Loucy (cell line): ENCODE results near the gene CADM4.
"Not testable (repeated sequence)": the region's sequence is repeated elsewhere in the genome, so short reads cannot be mapped to it uniquely, and the experiment has no call there.

Experiments
- H2AFZ ChIP-seq: fragments of 200-600 bp; sonication (generic); 2 replicates; pipeline ENCODE4 v1.6.0; 2016; ENCODE audit warnings: antibody characterized with exemption, mild to moderate bottlenecking, low read length, moderate library complexity
- H3F3A ChIP-seq: fragments of 200-600 bp; 2 replicates; pipeline ENCODE4 v1.6.0; 2016; ENCODE audit warnings: antibody characterized with exemption, low read depth, mild to moderate bottlenecking
- H3K27me3 ChIP-seq: fragments of 200-600 bp; sonication (generic); 2 replicates; pipeline ENCODE4 v1.6.1; 2014; ENCODE audit warnings: low read length, mild to moderate bottlenecking; ENCODE audit not compliant: insufficient read depth, poor library complexity, severe bottlenecking
- H3K36me3 ChIP-seq: fragments of 200-600 bp; sonication (generic); 2 replicates; pipeline ENCODE4 v1.6.1; 2016; ENCODE audit warnings: low read length; ENCODE audit not compliant: insufficient read depth
- H3K4me1 ChIP-seq: fragments of 200-600 bp; sonication (generic); 2 replicates; pipeline ENCODE4 v1.5.1; 2014; ENCODE audit warnings: low read length, mild to moderate bottlenecking; ENCODE audit not compliant: insufficient read depth, poor library complexity, severe bottlenecking
- H3K4me2 ChIP-seq: fragments of 200-600 bp; sonication (generic); 2 replicates; pipeline ENCODE4 v1.6.0; 2014; ENCODE audit warnings: antibody characterized with exemption, low read length, low read depth, mild to moderate bottlenecking; ENCODE audit not compliant: poor library complexity, severe bottlenecking
- H3K4me3 ChIP-seq: fragments of 200-600 bp; sonication (generic); 2 replicates; pipeline ENCODE4 v1.5.1; 2014; ENCODE audit warnings: low read length, mild to moderate bottlenecking, mixed read lengths; ENCODE audit not compliant: poor library complexity, severe bottlenecking
- H3K79me2 ChIP-seq: fragments of 200-600 bp; sonication (generic); 2 replicates; pipeline ENCODE4 v1.6.1; 2014; ENCODE audit warnings: low read length; ENCODE audit not compliant: insufficient read depth
- H3K9ac ChIP-seq: fragments of 200-600 bp; sonication (generic); 2 replicates; pipeline ENCODE4 v1.6.0; 2014; ENCODE audit warnings: mild to moderate bottlenecking, low read depth, low read length, moderate library complexity; ENCODE audit not compliant: poor library complexity, severe bottlenecking
- H3K9me2 ChIP-seq: fragments of 200-600 bp; sonication (generic); replicated peaks from 2 replicates; pipeline ENCODE4 v1.6.1; 2016; ENCODE audit warnings: low read depth, low read length, mixed read lengths
- H3K9me3 ChIP-seq: fragments of 200-600 bp; sonication (generic); 2 replicates; pipeline ENCODE4 v1.6.1; 2014; ENCODE audit warnings: mild to moderate bottlenecking, antibody characterized with exemption, low read length, low read depth; ENCODE audit not compliant: insufficient read depth
- H4K20me1 ChIP-seq: fragments of 200-600 bp; sonication (generic); 2 replicates; pipeline ENCODE4 v1.6.0; 2014; ENCODE audit warnings: antibody characterized with exemption, low read length, mild to moderate bottlenecking; ENCODE audit not compliant: insufficient read depth, poor library complexity, severe bottlenecking
- EZH2phosphoT487 ChIP-seq: fragments of 200-600 bp; IDR thresholded peaks from 2 replicates; pipeline ENCODE4 v1.6.1; 2018; ENCODE audit warnings: antibody characterized with exemption, mild to moderate bottlenecking, moderate library complexity, borderline replicate concordance
- TF ChIP-seq, protein P1 (sequence below): fragments of 200-600 bp; sonication (generic); conservative IDR thresholded peaks from 2 replicates; pipeline ENCODE4 v1.5.1; 2014; ENCODE audit warnings: mild to moderate bottlenecking, antibody characterized with exemption, low read length

The CADM4 gene

DNA sequence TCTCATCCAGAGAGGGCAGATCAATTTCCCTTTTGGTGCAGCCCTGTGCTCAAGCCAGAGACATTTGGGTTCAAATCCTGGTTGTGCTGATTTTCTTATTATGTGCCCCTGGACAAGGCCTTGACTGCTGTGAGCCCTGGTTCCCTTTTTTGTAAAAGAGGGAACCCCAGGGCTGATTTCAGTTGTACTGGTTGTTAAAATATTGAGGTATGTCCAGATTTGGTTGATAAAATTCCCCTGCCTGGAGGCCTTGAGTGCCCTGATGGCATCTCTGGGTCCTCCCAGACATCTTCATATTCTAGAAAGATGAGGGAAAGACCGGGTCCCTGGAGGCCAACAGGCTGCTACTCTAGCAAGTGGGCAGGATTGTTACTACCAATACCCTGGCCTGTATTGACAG lies 44.7 kb upstream of the CADM4 start:
- Histone ChIP-seq H3K36me3 (no peaks in the 10 kb centered on the region), H3K9me2 (no peaks in the 10 kb centered on the region), H3K27me3 (no peaks in the 10 kb centered on the region), H3K79me2 (no peaks in the 10 kb centered on the region), H2AFZ (no peak overlapping the region), H3K9me3 (no peaks in the 10 kb centered on the region), H3K9ac (no peak overlapping the region), H3K4me2 (no peak overlapping the region), H3K4me3 (no peak overlapping the region), H3K4me1 (no peaks in the 10 kb centered on the region), H3F3A (no peaks in the 10 kb centered on the region), H4K20me1 (no peaks in the 10 kb centered on the region)
- TF ChIP-seq EZH2phosphoT487: no peak
- TF ChIP-seq, protein P1, sequence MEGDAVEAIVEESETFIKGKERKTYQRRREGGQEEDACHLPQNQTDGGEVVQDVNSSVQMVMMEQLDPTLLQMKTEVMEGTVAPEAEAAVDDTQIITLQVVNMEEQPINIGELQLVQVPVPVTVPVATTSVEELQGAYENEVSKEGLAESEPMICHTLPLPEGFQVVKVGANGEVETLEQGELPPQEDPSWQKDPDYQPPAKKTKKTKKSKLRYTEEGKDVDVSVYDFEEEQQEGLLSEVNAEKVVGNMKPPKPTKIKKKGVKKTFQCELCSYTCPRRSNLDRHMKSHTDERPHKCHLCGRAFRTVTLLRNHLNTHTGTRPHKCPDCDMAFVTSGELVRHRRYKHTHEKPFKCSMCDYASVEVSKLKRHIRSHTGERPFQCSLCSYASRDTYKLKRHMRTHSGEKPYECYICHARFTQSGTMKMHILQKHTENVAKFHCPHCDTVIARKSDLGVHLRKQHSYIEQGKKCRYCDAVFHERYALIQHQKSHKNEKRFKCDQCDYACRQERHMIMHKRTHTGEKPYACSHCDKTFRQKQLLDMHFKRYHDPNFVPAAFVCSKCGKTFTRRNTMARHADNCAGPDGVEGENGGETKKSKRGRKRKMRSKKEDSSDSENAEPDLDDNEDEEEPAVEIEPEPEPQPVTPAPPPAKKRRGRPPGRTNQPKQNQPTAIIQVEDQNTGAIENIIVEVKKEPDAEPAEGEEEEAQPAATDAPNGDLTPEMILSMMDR: no peak

DNA sequence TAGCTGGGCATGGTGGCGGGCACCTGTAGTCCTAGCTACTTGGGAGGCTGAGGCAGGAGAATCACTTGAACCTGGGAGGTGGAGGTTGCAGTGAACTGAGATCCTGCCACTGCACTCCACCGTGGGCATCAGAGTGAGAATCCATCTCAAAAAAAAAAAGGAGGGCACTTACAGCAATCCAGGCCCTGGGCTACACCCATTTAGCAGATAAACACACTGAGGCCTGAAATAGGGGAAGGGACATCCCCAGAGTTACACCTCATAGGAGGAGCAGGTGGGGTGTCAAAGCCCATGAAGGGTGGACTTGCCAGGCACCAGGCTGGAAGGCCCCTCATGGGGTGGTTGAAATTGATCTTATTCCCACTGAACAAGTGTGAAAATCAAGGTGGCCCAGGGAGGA lies 44.3 kb upstream of the CADM4 start:
- Histone ChIP-seq H3K4me2 (no peak overlapping the region), H3K9me2 (no peaks in the 10 kb centered on the region), H3K4me1 (no peaks in the 10 kb centered on the region), H3F3A (no peaks in the 10 kb centered on the region), H4K20me1 (no peaks in the 10 kb centered on the region), H3K27me3 (no peaks in the 10 kb centered on the region), H3K79me2 (no peaks in the 10 kb centered on the region), H3K9me3 (no peaks in the 10 kb centered on the region), H3K4me3 (no peak overlapping the region), H3K9ac (no peak overlapping the region), H3K36me3 (no peaks in the 10 kb centered on the region), H2AFZ (no peak overlapping the region)
- TF ChIP-seq, protein P1: no peak
- TF ChIP-seq EZH2phosphoT487: no peak

DNA sequence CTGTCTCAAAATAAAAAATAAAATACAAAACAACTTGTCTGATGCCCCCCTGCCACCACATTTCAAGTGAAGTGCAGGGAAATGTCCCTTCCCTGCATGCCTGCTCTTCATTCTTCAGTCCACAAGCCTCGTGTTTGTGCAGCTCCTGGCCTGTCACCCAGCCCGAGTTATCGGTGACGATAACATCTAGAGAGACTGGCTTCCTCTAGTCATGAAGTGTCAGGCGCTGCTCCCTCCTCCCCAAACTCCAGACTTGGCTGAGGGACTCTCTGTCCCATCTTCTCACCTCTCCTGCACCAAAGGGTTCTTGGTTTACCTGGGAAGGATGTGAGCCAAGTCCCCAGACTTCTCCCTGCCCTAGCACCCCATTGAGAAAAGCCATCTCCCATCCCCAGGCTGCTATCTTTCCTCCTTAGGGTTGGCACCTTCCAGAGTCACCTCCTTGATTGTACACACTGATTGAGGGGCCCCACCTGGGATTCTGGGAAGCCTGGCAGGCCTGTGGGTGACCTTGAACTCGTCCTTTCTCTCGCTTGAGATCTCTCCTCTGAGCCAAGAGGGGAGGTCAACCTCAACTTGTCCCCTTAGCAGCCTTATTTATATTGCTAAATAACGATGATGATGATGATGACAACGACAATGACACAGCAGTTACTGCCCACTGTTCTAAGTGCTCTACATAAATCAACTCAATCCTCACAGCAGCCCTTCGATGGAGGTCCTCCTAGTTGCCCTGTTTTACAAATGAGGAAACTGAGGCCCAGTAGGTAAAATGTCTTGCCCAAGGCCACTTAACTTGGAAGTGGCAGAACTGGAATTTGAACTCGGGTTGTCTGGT lies 43.4 kb upstream of the CADM4 start:
- Histone ChIP-seq H4K20me1 (no peaks in the 10 kb centered on the region), H3K36me3 (no peaks in the 10 kb centered on the region)

DNA sequence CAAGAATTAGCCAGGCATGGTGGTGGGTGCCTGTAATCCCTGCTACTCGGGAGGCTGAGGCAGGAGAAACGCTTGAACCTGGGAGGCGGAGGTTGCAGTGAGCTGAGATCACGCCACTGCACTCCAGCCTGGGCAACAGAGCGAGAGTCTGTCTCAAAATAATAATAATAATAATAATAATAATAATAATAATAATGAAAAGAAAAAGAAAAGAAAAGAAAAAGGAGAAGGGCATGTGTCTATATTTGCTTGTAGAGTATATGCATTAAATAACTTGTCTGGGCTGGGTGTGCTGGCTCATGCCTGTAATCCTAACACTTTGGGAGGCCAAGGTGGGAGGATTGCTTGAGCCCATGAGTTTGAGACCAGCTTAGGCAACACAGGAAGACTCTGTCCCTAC lies 42.6 kb upstream of the CADM4 start:
- not testable (repeated sequence) for H3K79me2 ChIP-seq

More for the DNA sequence above, 43.4 kb upstream of the CADM4 start:
- no peaks in the 10 kb centered on the region for H3K27me3 ChIP-seq
- no peaks in the 10 kb centered on the region for H3K4me1 ChIP-seq
- H3F3A ChIP-seq: no peaks in the 10 kb centered on the region
- H3K79me2 ChIP-seq: no peaks in the 10 kb centered on the region
- no peak for TF ChIP-seq EZH2phosphoT487
- TF ChIP-seq, protein P1: no peak
- H3K9me3 ChIP-seq: no peaks in the 10 kb centered on the region
- H3K4me2 ChIP-seq: no peak overlapping the region
- H3K4me3 ChIP-seq: no peak overlapping the region
- H2AFZ ChIP-seq: no peak overlapping the region
- no peak overlapping the region for H3K9ac ChIP-seq
- H3K9me2 ChIP-seq: no peaks in the 10 kb centered on the region

More for the DNA sequence above, 42.6 kb upstream of the CADM4 start:
- not testable (repeated sequence) for H3K4me3 ChIP-seq, H2AFZ ChIP-seq, H4K20me1 ChIP-seq, H3K9me2 ChIP-seq, H3K4me1 ChIP-seq, H3F3A ChIP-seq, H3K4me2 ChIP-seq, H3K36me3 ChIP-seq, H3K9ac ChIP-seq, H3K27me3 ChIP-seq, H3K9me3 ChIP-seq
